IPS-15b (cell line): ENCODE data around the gene EPS15.
"Not testable (repeated sequence)": the region's sequence is repeated elsewhere in the genome, so short reads cannot be mapped to it uniquely, and the experiment has no call there.

Experiments used
- H3K27me3 ChIP-seq: one replicate; pipeline ENCODE4 v1.6.1; 2013; ENCODE audit warnings: low read length; ENCODE audit not compliant: control insufficient read depth, insufficient read depth
- H3K36me3 ChIP-seq: one replicate; pipeline ENCODE4 v1.6.1; 2013; ENCODE audit warnings: low read length; ENCODE audit not compliant: control insufficient read depth, insufficient read depth
- H3K4me1 ChIP-seq: one replicate; pipeline ENCODE4 v1.6.1; 2013; ENCODE audit warnings: mild to moderate bottlenecking, low read length; ENCODE audit not compliant: control insufficient read depth, insufficient read depth
- H3K4me3 ChIP-seq: one replicate; pipeline ENCODE4 v1.5.1; 2013; ENCODE audit warnings: low read depth, low read length
- H3K9ac ChIP-seq: one replicate; pipeline ENCODE4 v1.6.1; 2013; ENCODE audit warnings: low read depth, mild to moderate bottlenecking, low read length
- H3K9me3 ChIP-seq: one replicate; pipeline ENCODE4 v1.6.1; 2013; ENCODE audit warnings: mild to moderate bottlenecking, low read length; ENCODE audit not compliant: control insufficient read depth, insufficient read depth

Gene EPS15

DNA sequence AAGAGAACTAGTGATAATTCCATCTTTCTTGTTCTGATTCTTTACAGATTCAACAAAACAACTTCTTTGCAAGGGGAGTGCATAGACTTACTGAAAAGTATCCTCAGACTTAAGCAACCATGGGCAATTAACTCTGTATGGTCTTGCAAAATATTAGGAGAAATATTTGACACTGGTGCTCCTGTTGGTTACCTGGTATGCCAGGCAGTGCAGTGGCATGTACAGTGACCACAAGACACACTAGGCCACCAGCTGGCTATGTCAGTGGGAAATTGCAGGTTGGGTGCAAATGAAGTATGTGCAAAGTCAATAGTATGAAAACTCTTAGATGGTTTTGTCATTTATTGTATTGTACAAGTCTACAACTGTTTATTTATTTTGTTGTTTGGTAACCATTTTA lies 34.5 kb downstream of the EPS15 start:
- Histone ChIP-seq H3K4me1 (no peaks in the 10 kb centered on the region), H3K9me3 (no peaks in the 10 kb centered on the region), H3K9ac (no peak overlapping the region), H3K4me3 (no peak overlapping the region), H3K27me3 (no peaks in the 10 kb centered on the region), H3K36me3 (no peaks in the 10 kb centered on the region)

DNA sequence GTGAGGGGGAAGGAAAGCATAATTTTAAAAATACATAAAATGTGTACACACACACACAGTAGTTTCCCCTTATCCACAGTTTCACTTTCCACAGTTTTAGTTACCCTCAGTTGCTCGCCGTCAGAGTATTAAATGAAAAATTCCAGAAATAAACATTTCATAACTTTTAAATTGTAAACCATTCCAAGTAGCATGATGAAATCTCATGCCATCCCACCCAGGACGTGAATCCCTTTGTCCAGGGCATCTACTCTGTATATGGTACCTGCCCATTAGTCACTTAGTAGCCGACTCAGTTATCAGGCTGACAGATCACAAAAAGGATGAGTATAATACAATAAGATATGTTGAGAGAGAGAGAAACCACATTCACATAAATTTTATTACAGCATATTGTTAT lies 36.2 kb downstream of the EPS15 start:
- no peaks in the 10 kb centered on the region for H3K36me3 ChIP-seq
- no peak overlapping the region for H3K4me3 ChIP-seq
- no peaks in the 10 kb centered on the region for H3K27me3 ChIP-seq
- H3K4me1 ChIP-seq: no peaks in the 10 kb centered on the region
- H3K9ac ChIP-seq: no peak overlapping the region
- no peaks in the 10 kb centered on the region for H3K9me3 ChIP-seq

DNA sequence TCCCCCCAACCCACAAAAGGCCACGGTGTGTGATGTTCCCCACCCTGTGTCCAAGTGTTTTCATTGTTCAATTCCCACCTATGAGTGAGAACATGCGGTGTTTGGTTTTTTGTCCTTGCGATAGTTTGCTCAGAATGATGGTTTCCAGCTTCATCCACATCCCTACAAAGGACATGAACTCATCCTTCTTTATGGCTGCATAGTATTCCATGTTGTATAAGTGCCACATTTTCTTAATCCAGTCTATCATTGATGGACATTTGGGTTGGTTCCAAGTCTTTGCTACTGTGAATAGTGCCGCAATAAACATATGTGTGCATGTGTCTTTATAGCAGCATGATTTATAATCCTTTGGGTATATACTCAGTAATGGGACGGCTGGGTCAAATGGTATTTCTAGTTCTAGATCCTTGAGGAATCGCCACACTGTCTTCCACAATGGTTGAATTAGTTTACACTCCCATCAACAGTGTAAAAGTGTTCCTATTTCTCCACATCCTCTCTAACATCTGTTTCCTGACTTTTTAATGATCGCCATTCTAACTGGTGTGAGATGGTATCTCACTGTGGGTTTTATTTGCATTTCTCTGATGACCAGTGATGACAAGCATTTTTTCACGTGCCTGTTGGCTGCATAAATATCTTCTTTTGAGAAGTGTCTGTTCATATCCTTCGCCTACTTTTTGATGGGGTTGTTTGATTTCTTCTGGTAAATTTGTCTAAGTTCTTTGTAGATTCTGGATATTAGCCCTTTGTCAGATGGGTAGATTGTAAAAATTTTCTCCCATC lies 44.0 kb downstream of the EPS15 start:
- not testable (repeated sequence) for H3K9ac ChIP-seq, H3K36me3 ChIP-seq

GRCh38 chr1:51473331-51474115 lies 45.5 kb downstream of the EPS15 start:
- H3K9me3 ChIP-seq: no peaks in the 10 kb centered on the region
- H3K4me1 ChIP-seq: no peaks in the 10 kb centered on the region
- H3K36me3 ChIP-seq: no peaks in the 10 kb centered on the region
- H3K4me3 ChIP-seq: no peak overlapping the region
- no peak overlapping the region for H3K9ac ChIP-seq
- H3K27me3 ChIP-seq: no peaks in the 10 kb centered on the region

More for the DNA sequence above, 44.0 kb downstream of the EPS15 start:
- H3K27me3 ChIP-seq, H3K9me3 ChIP-seq, H3K4me1 ChIP-seq, H3K4me3 ChIP-seq: not testable (repeated sequence)

DNA sequence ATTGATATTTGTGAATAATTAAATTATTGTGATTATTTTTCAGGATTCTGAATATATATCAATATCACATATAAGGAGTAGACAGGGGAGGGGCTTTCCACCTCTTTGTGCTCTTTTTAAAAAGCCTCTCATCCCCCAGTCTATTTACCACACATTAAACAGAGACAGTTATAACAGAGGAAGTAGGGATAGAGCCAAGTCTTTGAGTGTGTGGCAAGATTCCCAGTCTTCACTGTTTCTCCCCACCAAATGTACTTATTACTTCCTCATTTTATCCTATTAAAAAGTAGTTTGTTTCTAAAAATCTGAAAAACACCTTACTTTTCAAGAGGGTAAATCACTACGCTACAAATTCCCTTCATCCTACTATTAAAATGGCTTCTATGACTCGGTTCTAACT lies 46.7 kb downstream of the EPS15 start:
- Histone ChIP-seq H3K4me1 (no peaks in the 10 kb centered on the region), H3K27me3 (no peaks in the 10 kb centered on the region), H3K36me3 (no peaks in the 10 kb centered on the region), H3K9me3 (no peaks in the 10 kb centered on the region), H3K4me3 (no peak overlapping the region), H3K9ac (no peak overlapping the region)

GRCh38 chr1:51469518-51469917 lies 49.5 kb downstream of the EPS15 start:
- Histone ChIP-seq H3K4me1 (no peaks in the 10 kb centered on the region), H3K9ac (no peak overlapping the region), H3K27me3 (no peaks in the 10 kb centered on the region), H3K9me3 (no peaks in the 10 kb centered on the region), H3K36me3 (no peaks in the 10 kb centered on the region), H3K4me3 (no peak overlapping the region)

GRCh38 chr1:51464828-51465227 lies 54.2 kb downstream of the EPS15 start:
- no peak overlapping the region for H3K4me3 ChIP-seq
- no peak overlapping the region for H3K9ac ChIP-seq
- no peaks in the 10 kb centered on the region for H3K4me1 ChIP-seq
- no peaks in the 10 kb centered on the region for H3K27me3 ChIP-seq
- H3K36me3 ChIP-seq: no peaks in the 10 kb centered on the region
- H3K9me3 ChIP-seq: no peaks in the 10 kb centered on the region

- Histone ChIP-seq H3K27me3 (no peaks in the 10 kb centered on the region), H3K36me3 (no peaks in the 10 kb centered on the region), H3K9me3 (no peaks in the 10 kb centered on the region), H3K9ac (no peak overlapping the region), H3K4me1 (no peaks in the 10 kb centered on the region), H3K4me3 (no peak overlapping the region)
These were observed 55.5 kb downstream of the EPS15 start for GRCh38 chr1:51463561-51463960.

- not testable (repeated sequence) for H3K4me3 ChIP-seq, H3K9me3 ChIP-seq, H3K9ac ChIP-seq, H3K36me3 ChIP-seq, H3K27me3 ChIP-seq, H3K4me1 ChIP-seq
These were observed 56.8 kb downstream of the EPS15 start for GRCh38 chr1:51462289-51462688.

GRCh38 chr1:51454554-51454953 lies 64.5 kb downstream of the EPS15 start:
- Histone ChIP-seq H3K4me1 (no peaks in the 10 kb centered on the region), H3K9me3 (no peaks in the 10 kb centered on the region), H3K4me3 (no peak overlapping the region), H3K36me3 (no peaks in the 10 kb centered on the region), H3K27me3 (no peaks in the 10 kb centered on the region), H3K9ac (no peak overlapping the region)

GRCh38 chr1:51453010-51453409 lies 66.1 kb downstream of the EPS15 start:
- H3K9me3 ChIP-seq: no peaks in the 10 kb centered on the region
- no peaks in the 10 kb centered on the region for H3K4me1 ChIP-seq
- no peak overlapping the region for H3K9ac ChIP-seq
- H3K27me3 ChIP-seq: no peaks in the 10 kb centered on the region
- no peaks in the 10 kb centered on the region for H3K36me3 ChIP-seq
- no peak overlapping the region for H3K4me3 ChIP-seq

DNA sequence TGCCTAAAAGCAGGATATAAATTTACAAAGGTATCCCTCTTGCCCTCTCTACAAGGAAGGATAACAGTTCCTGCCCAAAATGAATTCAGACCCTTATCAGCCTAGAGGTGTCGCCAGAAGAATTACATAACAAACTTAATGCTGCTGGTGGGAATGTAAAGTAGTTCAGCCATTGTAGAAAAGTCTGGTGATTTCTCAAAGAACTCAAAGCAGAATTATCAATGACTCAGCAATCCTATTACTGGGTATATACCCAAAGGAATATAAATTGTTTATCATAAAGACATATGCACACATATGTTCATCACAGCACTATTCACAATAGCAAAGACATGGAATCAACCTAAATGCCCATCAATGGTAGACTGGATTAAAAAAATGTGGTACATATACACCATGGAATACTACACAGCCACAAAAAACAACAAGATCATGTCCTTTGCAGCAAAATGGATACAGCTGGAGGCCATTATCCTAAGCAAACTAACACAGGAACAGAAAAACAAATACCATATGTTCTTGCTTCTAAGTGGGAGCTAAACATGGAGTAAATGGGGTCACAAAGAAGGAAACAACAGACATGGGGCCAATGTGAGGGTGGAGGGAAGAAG lies 70.1 kb downstream of the EPS15 start:
- H3K9ac ChIP-seq, H3K36me3 ChIP-seq, H3K27me3 ChIP-seq, H3K4me1 ChIP-seq, H3K4me3 ChIP-seq, H3K9me3 ChIP-seq: not testable (repeated sequence)
